ENCODE measurements around the gene RBBP8NL. TPM values are rescaled to one million over a fixed set of nuclear protein-coding genes. Genes with fewer than 3 reads are reported as not detected.

Gene RBBP8NL
- total and polyA plus RNA-seq, 2 of the 8 experiments (the other 6 are each of a cell fraction or from before 2014, with no cell fraction given), result 0.43 to 0.48 TPM

GRCh38 chr20:62387219-62387913, 40.0 kb downstream of the RBBP8NL start (continued):
- no peak for TF ChIP-seq MAX (IDR thresholded peaks at IDR 0.05)
- no peak for TF ChIP-seq BACH1 (IDR thresholded peaks at IDR 0.05; ENCODE audit: low read length)
- TF ChIP-seq CBX5 (IDR thresholded peaks at IDR 0.05; ENCODE audit: low read depth, low read length), result no peak
- TF ChIP-seq TCF12 (IDR thresholded peaks at IDR 0.05; ENCODE audit: low read depth, low read length), result no peak
- peak; percentile 68 for TF ChIP-seq POLR2AphosphoS5 (IDR thresholded peaks at IDR 0.05; ENCODE audit: low read depth, low read length)
- no peak for TF ChIP-seq YY1 (IDR thresholded peaks at IDR 0.05; ENCODE audit: low read depth, low read length)
- no peak for TF ChIP-seq POU5F1 (IDR thresholded peaks at IDR 0.05; ENCODE audit: low read depth, low read length)
- 0 out of 2 replicates have a peak, but pooled peaks have one; percentile 36 for TF ChIP-seq KDM5A (IDR thresholded peaks at IDR 0.05; ENCODE audit: low read length)
- TF ChIP-seq SP4 (IDR thresholded peaks at IDR 0.05; ENCODE audit: low read length), result no peak
- TF ChIP-seq CHD2 (IDR thresholded peaks at IDR 0.05; ENCODE audit: low read length), result no peak
- TF ChIP-seq HDAC2 (IDR thresholded peaks at IDR 0.05; ENCODE audit: borderline replicate concordance in 1 of 2, low read depth in 2 of 2, low read length in 2 of 2), result no peak
- no peak for TF ChIP-seq BRCA1 (IDR thresholded peaks at IDR 0.05; ENCODE audit: low read depth, low read length)
- TF ChIP-seq GABPA (IDR thresholded peaks at IDR 0.05; ENCODE audit: borderline replicate concordance, insufficient read depth, low read length), result no peak
- no peak for TF ChIP-seq SRF (IDR thresholded peaks at IDR 0.05; ENCODE audit: low read depth, low read length)

Measured in H1 (cell line).